WTC11 (cell line): ENCODE results near the gene TFEB. TPM values are rescaled to one million over a fixed set of nuclear protein-coding genes. Genes with fewer than 3 reads are reported as not detected.
"Not testable (repeated sequence)": the region's sequence is repeated elsewhere in the genome, so short reads cannot be mapped to it uniquely, and the experiment has no call there.

Experiments used
- ATAC-seq: fragments of 200-7000 bp; cut with Tn5 transposase; 2 replicates; pipeline ENCODE4 v1.10.0; 2021; ENCODE audit warnings: mild to moderate bottlenecking, moderate library complexity
- CTCF ChIA-PET: fragments of 300-600 bp; sonication (Branson Sonifier 250); formaldehyde crosslinking; loops from one replicate; lab custom pipeline; 2021; ENCODE audit warnings: antibody characterized with exemption; lab: Charles Lee
- POLR2A ChIA-PET: fragments of 350-600 bp; sonication (Branson Sonifier 250); formaldehyde crosslinking; loops from one replicate; lab custom pipeline; 2021; ENCODE audit warnings: antibody characterized with exemption; lab: Charles Lee
- DNase-seq: peaks from one replicate; pipeline ENCODE4 v3.0.0; 2021; ENCODE audit warnings: low spot score
- H3K27ac Mint-ChIP-seq: 2 replicates; pipeline ENCODE4 v1.8.0; 2021; ENCODE audit warnings: mixed read lengths
- H3K27me3 Mint-ChIP-seq: 2 replicates; pipeline ENCODE4 v1.8.0; 2021; ENCODE audit warnings: low read depth, mild to moderate bottlenecking, moderate library complexity, mixed read lengths
- H3K36me3 Mint-ChIP-seq: 2 replicates; pipeline ENCODE4 v1.8.0; 2021; ENCODE audit warnings: mixed read lengths
- H3K4me1 Mint-ChIP-seq: 2 replicates; pipeline ENCODE4 v1.8.0; 2022; ENCODE audit warnings: mixed read lengths
- H3K4me3 Mint-ChIP-seq: 2 replicates; pipeline ENCODE4 v1.8.0; 2021; ENCODE audit warnings: mild to moderate bottlenecking, moderate library complexity, mixed read lengths
- H3K9me3 Mint-ChIP-seq: 2 replicates; pipeline ENCODE4 v1.8.0; 2021; ENCODE audit warnings: mixed read lengths
- CBFB ChIP-seq: sonication (generic); formaldehyde crosslinking; IDR thresholded peaks from 2 replicates; pipeline ENCODE4 v1.8.1; 2022; ENCODE audit warnings: mild to moderate bottlenecking, low read depth, missing genetic modification reagents
- E2F1 ChIP-seq: sonication (generic); formaldehyde crosslinking; IDR thresholded peaks from 2 replicates; pipeline ENCODE4 v1.8.0; 2022; ENCODE audit warnings: mild to moderate bottlenecking, missing genetic modification reagents
- E2F5 ChIP-seq: sonication (generic); formaldehyde crosslinking; IDR thresholded peaks from 2 replicates; pipeline ENCODE4 v1.8.1; 2022; ENCODE audit warnings: mild to moderate bottlenecking, moderate library complexity, missing genetic modification reagents
- ELF4 ChIP-seq: sonication (generic); formaldehyde crosslinking; IDR thresholded peaks from 2 replicates; pipeline ENCODE4 v1.8.1; 2022; ENCODE audit warnings: low read depth, mild to moderate bottlenecking, moderate library complexity, missing genetic modification reagents
- FOXJ3 ChIP-seq: sonication (generic); formaldehyde crosslinking; IDR thresholded peaks from 2 replicates; pipeline ENCODE4 v1.9.0; 2021; ENCODE audit warnings: missing genetic modification reagents, mild to moderate bottlenecking, borderline replicate concordance
- GABPB1 ChIP-seq: sonication (generic); formaldehyde crosslinking; IDR thresholded peaks from 2 replicates; pipeline ENCODE4 v1.8.1; 2023; ENCODE audit warnings: mild to moderate bottlenecking, missing genetic modification reagents
- HMGXB4 ChIP-seq: sonication (generic); formaldehyde crosslinking; IDR thresholded peaks from 2 replicates; pipeline ENCODE4 v1.8.1; 2023; ENCODE audit warnings: mild to moderate bottlenecking, moderate library complexity, missing genetic modification reagents
- IRF2 ChIP-seq: sonication (generic); formaldehyde crosslinking; IDR thresholded peaks from 2 replicates; pipeline ENCODE4 v1.8.0; 2022; ENCODE audit warnings: low read depth, missing genetic modification reagents, borderline replicate concordance
- MLX ChIP-seq: sonication (generic); formaldehyde crosslinking; IDR thresholded peaks from 2 replicates; pipeline ENCODE4 v1.8.1; 2023; ENCODE audit warnings: mild to moderate bottlenecking, missing genetic modification reagents, moderate library complexity
- MXD4 ChIP-seq: fragments of 250-450 bp; sonication (Bioruptor Pico); IDR thresholded peaks from 2 replicates; pipeline ENCODE4 v1.8.0; 2021; ENCODE audit warnings: mild to moderate bottlenecking, moderate library complexity, borderline replicate concordance
- NR3C1 ChIP-seq: sonication (generic); formaldehyde crosslinking; conservative IDR thresholded peaks from 2 replicates; pipeline ENCODE4 v1.8.1; 2023; ENCODE audit warnings: low read depth, mild to moderate bottlenecking, missing genetic modification reagents
- OVOL2 ChIP-seq: fragments of 250-450 bp; sonication (Bioruptor Pico); IDR thresholded peaks from 2 replicates; pipeline ENCODE4 v1.9.0; 2021; ENCODE audit warnings: mild to moderate bottlenecking, borderline replicate concordance
- PRRX2 ChIP-seq: fragments of 250-450 bp; sonication (Bioruptor Pico); IDR thresholded peaks from 2 replicates; pipeline ENCODE4 v1.8.0; 2021; ENCODE audit warnings: mild to moderate bottlenecking
- RORB ChIP-seq: fragments of 250-450 bp; sonication (Bioruptor Pico); IDR thresholded peaks from 2 replicates; pipeline ENCODE4 v1.9.0; 2021; ENCODE audit warnings: mild to moderate bottlenecking
- SOX15 ChIP-seq: fragments of 250-450 bp; sonication (Bioruptor Pico); IDR thresholded peaks from 2 replicates; pipeline ENCODE4 v1.9.0; 2021; ENCODE audit warnings: mild to moderate bottlenecking
- TCF7 ChIP-seq: sonication (generic); formaldehyde crosslinking; IDR thresholded peaks from 2 replicates; pipeline ENCODE4 v1.8.0; 2022; ENCODE audit warnings: mild to moderate bottlenecking, low read depth, missing genetic modification reagents, moderate library complexity
- USF1 ChIP-seq: sonication (generic); formaldehyde crosslinking; IDR thresholded peaks from 2 replicates; pipeline ENCODE4 v1.8.0; 2022; ENCODE audit warnings: mild to moderate bottlenecking, missing genetic modification reagents
- ZNF138 ChIP-seq: sonication (generic); formaldehyde crosslinking; conservative IDR thresholded peaks from 2 replicates; pipeline ENCODE4 v1.8.1; 2022; ENCODE audit warnings: mild to moderate bottlenecking, moderate library complexity, missing genetic modification reagents
- ZNF281 ChIP-seq: sonication (generic); formaldehyde crosslinking; IDR thresholded peaks from 2 replicates; pipeline ENCODE4 v1.8.0; 2023; ENCODE audit warnings: mild to moderate bottlenecking, missing genetic modification reagents
- ZNF425 ChIP-seq: fragments of 250-450 bp; sonication (Bioruptor Pico); conservative IDR thresholded peaks from 2 replicates; pipeline ENCODE4 v1.9.0; 2021; ENCODE audit warnings: mild to moderate bottlenecking
- total RNA-seq: library from RNA; stranded (reverse); gene quantifications from 3 replicates; pipeline ENCODE4 v1.2.3, GENCODE V29; 2021

The TFEB gene
- total RNA-seq, 1 experiment from 2014 or later = 3.9 TPM

- Mint-ChIP-seq H3K27me3 (no peaks in the 10 kb centered on the region), H3K4me1 (peaks cover 12% of the 10 kb centered on the region), H3K4me3 (no peak overlapping the region), H3K9me3 (no peaks in the 10 kb centered on the region), H3K36me3 (peaks cover 3% of the 10 kb centered on the region; the same call in 1 of the 2 replicates), H3K27ac (no peak overlapping the region; the same call in 1 of the 2 replicates)
- DNase-seq (no peak), ATAC-seq (no peak; the same call in 1 of the 2 replicates)
- ChIA-PET CTCF (interaction anchor here (0.9 to 1.0 kb wide), 2 partner anchors 12 to 19 kb away, joined by 3 read pairs; partner anchors contain the start of gene FRS3), POLR2A (no interaction called here)
- TF ChIP-seq MXD4 (CRISPR knock-in tag) (no peak), GABPB1 (0 out of 2 replicates have a peak, but pooled peaks have one; percentile 32)
These were observed 31.9 kb upstream of the TFEB start for GRCh38 chr6:41767112-41767833.

- POLR2A ChIA-PET, ATAC-seq, DNase-seq, H3K27me3 Mint-ChIP-seq, H3K36me3 Mint-ChIP-seq, H3K4me3 Mint-ChIP-seq, H3K27ac Mint-ChIP-seq, H3K9me3 Mint-ChIP-seq: not testable (repeated sequence)
- CTCF ChIA-PET = interaction anchor here (0.9 kb wide), 2 partner anchors 9 to 20 kb away, joined by 3 read pairs; no protein-coding TSS in a partner anchor
- peaks cover 12% of the 10 kb centered on the region for H3K4me1 Mint-ChIP-seq
These were observed 30.7 kb upstream of the TFEB start for GRCh38 chr6:41766043-41766664.

GRCh38 chr6:41763470-41763869 is 28.1 kb upstream of the TFEB start:
- ChIA-PET CTCF (interaction anchor here (0.7 to 1.1 kb wide), 3 partner anchors 21 to 341 kb away, joined by 3 read pairs; no protein-coding TSS in a partner anchor), POLR2A (no interaction called here)
- DNase-seq (no peak), ATAC-seq (no peak)
- Mint-ChIP-seq H3K27ac (no peak overlapping the region), H3K36me3 (no peaks in the 10 kb centered on the region), H3K27me3 (no peaks in the 10 kb centered on the region; the same call in 1 of the 2 replicates), H3K9me3 (no peaks in the 10 kb centered on the region), H3K4me1 (peaks cover 8% of the 10 kb centered on the region), H3K4me3 (no peak overlapping the region)
- TF ChIP-seq TCF7 (CRISPR knock-in tag) (no peak), E2F1 (CRISPR knock-in tag) (no peak), ZNF138 (CRISPR knock-in tag) (no peak), IRF2 (CRISPR knock-in tag) (no peak), ZNF425 (CRISPR knock-in tag) (no peak), PRRX2 (CRISPR knock-in tag) (no peak), HMGXB4 (CRISPR knock-in tag) (no peak), OVOL2 (no peak), USF1 (CRISPR knock-in tag) (no peak), SOX15 (no peak), RORB (CRISPR knock-in tag) (no peak), CBFB (CRISPR knock-in tag) (no peak), FOXJ3 (CRISPR knock-in tag) (no peak), NR3C1 (CRISPR knock-in tag) (no peak), ELF4 (CRISPR knock-in tag) (no peak), MLX (CRISPR knock-in tag) (no peak), ZNF281 (CRISPR knock-in tag) (no peak), E2F5 (CRISPR knock-in tag) (no peak)
